AG09319 (cell line): ENCODE measurements around the gene PEPD.

ENCODE experiments used
- DNase-seq: peaks from one replicate; pipeline ENCODE4 v3.0.0-alpha.2; 2010; ENCODE audit warnings: low read depth; ENCODE audit errors: extremely low read depth
- TF ChIP-seq, protein P1 (sequence below): IDR thresholded peaks from 2 replicates; pipeline ENCODE4 v1.5.1; 2011; ENCODE audit warnings: low read depth, mild to moderate bottlenecking, inconsistent platforms, low read length, moderate library complexity

PEPD gene

DNA sequence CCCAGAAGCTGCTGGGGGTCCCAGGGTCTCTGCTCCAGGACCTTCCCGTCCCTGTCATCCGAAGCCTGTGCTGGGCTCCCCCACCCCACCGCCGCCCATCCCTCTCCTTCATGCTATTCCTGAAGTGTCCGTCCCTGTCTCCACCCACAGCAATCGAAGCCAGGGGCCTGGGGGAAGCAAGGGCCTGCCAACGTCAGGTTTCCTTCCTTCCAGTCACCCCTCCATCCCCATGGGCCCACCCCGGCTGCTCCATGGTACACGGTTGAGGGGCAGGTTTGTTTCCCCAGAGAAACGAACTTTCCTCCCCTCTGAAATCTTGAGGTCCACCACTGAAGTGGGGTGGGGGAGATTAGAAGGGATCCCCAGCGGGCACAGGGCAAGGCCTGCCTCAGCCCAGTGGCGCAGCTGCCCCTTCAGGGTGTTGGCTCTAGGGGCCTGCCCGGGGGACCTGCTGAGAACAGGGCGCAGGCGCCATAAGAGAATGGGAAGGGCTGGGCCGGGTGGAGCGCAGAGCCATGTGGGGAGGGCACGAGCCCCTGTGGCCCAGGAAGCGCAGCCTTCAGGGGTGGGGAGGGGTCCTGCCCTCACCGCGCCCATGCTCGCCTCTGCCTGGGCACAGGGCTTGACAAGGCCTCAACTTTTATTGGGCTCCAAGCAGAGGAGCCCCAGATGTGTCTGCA lies 132.0 kb downstream of the PEPD start:
- TF ChIP-seq, protein P1, sequence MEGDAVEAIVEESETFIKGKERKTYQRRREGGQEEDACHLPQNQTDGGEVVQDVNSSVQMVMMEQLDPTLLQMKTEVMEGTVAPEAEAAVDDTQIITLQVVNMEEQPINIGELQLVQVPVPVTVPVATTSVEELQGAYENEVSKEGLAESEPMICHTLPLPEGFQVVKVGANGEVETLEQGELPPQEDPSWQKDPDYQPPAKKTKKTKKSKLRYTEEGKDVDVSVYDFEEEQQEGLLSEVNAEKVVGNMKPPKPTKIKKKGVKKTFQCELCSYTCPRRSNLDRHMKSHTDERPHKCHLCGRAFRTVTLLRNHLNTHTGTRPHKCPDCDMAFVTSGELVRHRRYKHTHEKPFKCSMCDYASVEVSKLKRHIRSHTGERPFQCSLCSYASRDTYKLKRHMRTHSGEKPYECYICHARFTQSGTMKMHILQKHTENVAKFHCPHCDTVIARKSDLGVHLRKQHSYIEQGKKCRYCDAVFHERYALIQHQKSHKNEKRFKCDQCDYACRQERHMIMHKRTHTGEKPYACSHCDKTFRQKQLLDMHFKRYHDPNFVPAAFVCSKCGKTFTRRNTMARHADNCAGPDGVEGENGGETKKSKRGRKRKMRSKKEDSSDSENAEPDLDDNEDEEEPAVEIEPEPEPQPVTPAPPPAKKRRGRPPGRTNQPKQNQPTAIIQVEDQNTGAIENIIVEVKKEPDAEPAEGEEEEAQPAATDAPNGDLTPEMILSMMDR: no peak
- no peak for DNase-seq

DNA sequence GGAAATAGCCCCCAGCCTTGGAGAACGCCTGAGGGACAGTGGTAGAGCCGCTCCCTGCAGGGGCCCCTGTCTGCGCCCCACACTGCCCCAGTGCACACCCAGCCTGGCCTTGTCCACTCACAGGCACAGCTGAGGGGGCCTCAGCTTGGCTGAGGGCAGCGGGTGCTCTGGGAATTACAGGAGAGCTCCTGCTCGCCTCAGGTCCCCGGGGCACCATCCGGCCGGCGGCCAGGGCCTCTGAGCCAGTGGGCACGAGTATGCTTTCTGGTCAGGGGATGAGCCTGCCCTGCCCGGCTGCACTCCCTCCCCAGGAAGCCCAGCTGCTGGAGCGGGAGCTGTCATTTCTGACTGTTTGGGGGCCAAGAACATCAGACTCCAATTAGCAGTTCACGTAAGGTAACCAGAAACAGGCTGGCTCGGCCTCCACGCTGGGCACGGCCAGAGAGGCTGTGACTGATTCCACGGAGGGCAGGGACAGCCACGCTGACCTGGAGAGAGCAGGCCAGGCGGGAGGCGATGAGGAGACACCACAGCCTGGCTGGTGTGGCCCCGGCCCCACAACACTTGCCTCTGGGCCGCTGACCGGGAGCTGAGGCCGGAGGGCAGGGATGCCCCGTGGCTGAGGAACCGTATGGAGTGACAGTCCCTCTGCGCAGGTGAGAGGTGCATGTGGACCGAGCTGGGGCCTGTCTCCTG lies 132.7 kb downstream of the PEPD start:
- TF ChIP-seq, protein P1: no peak
- no peak for DNase-seq

DNA sequence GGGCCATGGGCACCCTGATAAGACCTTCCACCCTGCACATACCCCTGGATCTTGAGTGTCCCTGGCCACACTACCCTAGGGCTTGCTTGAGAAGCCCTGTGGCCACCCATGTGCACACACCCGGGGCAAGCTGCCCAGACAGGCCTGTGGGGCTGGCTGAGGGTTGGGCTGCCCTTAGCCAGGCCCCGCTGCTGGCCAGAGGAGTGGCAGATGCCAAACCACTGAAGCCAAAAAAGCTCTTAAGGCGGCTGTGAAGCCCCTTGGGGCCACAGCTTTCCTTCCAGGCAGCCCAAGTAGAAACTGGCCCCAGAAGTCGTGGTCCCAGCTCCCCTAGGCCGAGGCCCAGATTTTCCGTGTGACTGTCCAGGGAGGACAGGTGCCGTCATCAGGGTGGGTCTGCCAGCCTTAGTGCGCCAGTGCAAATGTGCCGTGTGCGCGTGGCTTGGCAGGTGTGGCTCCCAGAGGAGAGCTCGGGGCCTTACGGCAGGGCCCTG lies 133.3 kb downstream of the PEPD start:
- DNase-seq: no peak
- TF ChIP-seq, protein P1: no peak

DNA sequence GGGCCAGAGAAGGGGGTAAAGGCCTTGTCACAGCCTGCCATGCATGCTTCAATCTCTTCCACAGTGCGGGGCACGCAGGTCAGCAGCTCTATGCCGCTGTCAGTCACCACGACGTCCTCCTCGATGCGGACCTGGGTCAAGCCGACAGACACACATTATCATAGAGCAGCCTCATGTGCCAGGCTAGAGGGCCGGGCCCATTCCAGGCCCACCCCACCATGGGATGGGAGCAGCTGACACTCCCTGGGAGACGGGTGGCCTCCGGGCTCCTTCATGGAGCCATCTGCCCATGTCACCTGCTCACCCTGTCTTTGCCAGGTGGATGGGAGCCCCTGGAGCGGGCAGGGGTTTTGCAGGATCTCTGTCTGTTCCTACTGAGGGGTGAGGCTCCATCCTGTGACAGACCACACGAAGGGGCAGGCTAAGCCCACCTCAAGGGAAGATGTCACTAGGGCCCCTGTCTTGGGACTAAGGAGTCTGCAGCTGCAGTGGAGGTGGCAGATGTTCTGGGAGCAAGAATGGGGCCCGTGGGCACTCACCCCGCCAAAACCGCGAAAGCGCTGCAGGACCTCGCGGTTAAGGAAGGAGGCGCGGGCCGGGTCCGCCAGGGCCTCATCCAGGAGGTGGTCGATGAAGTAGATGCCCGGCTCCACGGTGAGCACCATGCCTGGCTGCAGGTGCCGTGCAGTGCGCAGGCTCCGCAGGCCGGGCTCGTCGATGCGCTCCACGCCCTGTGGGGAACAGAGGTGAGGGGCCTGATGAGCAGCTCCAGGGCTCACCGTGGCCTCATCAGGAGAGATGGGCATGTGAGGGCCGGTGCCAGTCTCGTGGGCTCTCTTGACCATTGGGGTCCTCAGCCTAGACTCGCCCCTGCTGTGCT lies 134.0 kb downstream of the PEPD start:
- TF ChIP-seq, protein P1: no peak
- DNase-seq: no peak

DNA sequence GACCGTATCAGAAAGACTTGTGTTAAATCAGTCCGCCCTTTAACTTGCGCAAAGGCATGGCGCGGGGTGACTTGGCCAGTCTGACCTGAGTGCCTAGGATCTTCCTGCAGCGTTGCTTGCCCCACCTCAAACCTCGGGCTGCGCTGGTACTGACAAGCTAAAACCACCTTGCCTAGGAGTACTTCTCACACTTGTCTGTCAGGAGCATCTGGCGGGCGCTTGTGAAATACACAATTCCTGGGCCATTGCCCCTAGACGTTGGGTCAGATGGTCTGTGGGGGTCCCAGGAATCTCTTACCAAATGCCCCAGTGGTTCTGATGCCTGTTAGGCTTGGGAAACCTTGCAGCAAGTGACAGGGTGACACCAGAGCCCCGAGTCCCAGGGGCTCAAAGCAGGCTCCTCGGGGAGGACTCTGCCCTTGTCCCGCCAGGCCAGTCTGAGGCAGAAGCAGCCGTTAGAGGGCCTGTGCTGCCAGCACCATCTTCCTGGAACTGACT lies 135.2 kb downstream of the PEPD start:
- TF ChIP-seq, protein P1: no peak
- DNase-seq: no peak

DNA sequence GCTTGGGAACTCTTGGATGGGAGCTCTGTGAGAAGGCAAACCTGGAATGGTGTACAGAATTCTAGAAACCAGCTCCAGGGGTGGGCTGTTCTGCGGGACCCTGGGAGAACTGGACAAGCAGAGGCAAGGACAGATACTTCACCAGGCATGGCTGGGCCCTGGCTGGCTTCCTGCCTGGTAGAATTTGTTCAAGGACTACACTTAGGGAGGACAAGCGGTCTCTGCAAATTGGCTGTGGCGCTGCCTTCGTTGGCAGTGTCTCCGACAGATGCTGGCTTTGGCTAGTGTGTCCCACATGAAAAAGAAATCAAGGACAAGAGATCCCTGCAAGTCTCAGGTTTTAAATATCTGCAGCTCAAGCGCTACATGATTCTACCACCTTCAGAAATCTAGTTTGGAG lies 135.6 kb downstream of the PEPD start:
- no peak for DNase-seq
- TF ChIP-seq, protein P1: no peak
